Hepatocyte (in vitro differentiated cells): Measurements from ENCODE around the gene C11orf24. TPM values are rescaled to one million over a fixed set of nuclear protein-coding genes. Genes with fewer than 3 reads are reported as not detected.
A peak's percentile ranks its signal among the peaks of the same experiment; 100 is the strongest.

Experiments
- DNase-seq: peaks from one replicate; pipeline ENCODE4 v3.0.0-alpha.2; 2016; ENCODE audit warnings: low spot score
- H2AFZ ChIP-seq: fragments of 200-600 bp; sonication (generic); 2 replicates; pipeline ENCODE4 v1.6.0; 2016; ENCODE audit warnings: antibody characterized with exemption, mild to moderate bottlenecking
- H3K27ac ChIP-seq: fragments of 200-600 bp; sonication (generic); 2 replicates; pipeline ENCODE4 v1.5.1; 2016; ENCODE audit warnings: mild to moderate bottlenecking
- H3K27me3 ChIP-seq: fragments of 200-600 bp; sonication (generic); 2 replicates; pipeline ENCODE4 v1.6.1; 2016
- H3K36me3 ChIP-seq: fragments of 200-600 bp; sonication (generic); replicated peaks from 2 replicates; pipeline ENCODE4 v1.5.1; 2016; ENCODE audit warnings: low read depth; ENCODE audit not compliant: insufficient read depth
- H3K4me1 ChIP-seq: fragments of 200-600 bp; sonication (generic); 2 replicates; pipeline ENCODE4 v1.5.1; 2016; ENCODE audit warnings: mild to moderate bottlenecking, moderate library complexity; ENCODE audit not compliant: insufficient read depth
- H3K4me2 ChIP-seq: fragments of 200-600 bp; sonication (generic); 2 replicates; pipeline ENCODE4 v1.6.0; 2016
- H3K4me3 ChIP-seq: fragments of 200-600 bp; sonication (generic); 2 replicates; pipeline ENCODE4 v1.5.1; 2016; ENCODE audit warnings: mild to moderate bottlenecking
- H3K79me2 ChIP-seq: fragments of 200-600 bp; sonication (generic); 2 replicates; pipeline ENCODE4 v1.6.0; 2017; ENCODE audit warnings: mild to moderate bottlenecking
- H3K9me2 ChIP-seq: fragments of 200-600 bp; sonication (generic); replicated peaks from 2 replicates; pipeline ENCODE4 v1.6.0; 2017; ENCODE audit warnings: mild to moderate bottlenecking; ENCODE audit not compliant: insufficient read depth
- H3K9me3 ChIP-seq: fragments of 200-600 bp; sonication (generic); 2 replicates; pipeline ENCODE4 v1.5.1; 2016; ENCODE audit warnings: low read depth, mild to moderate bottlenecking
- H4K20me1 ChIP-seq: fragments of 200-600 bp; sonication (generic); 2 replicates; pipeline ENCODE4 v1.6.0; 2016; ENCODE audit warnings: mild to moderate bottlenecking; ENCODE audit not compliant: insufficient read depth, poor library complexity, severe bottlenecking
- CTCF ChIP-seq: fragments of 200-600 bp; sonication (generic); IDR thresholded peaks from 2 replicates; pipeline ENCODE4 v1.5.1; 2016; ENCODE audit warnings: antibody characterized with exemption, mild to moderate bottlenecking; ENCODE audit not compliant: poor library complexity
- EZH2 ChIP-seq: fragments of 200-600 bp; sonication (generic); IDR thresholded peaks from 2 replicates; pipeline ENCODE4 v1.6.1; 2016; ENCODE audit warnings: antibody characterized with exemption, mild to moderate bottlenecking, borderline replicate concordance
- EZH2phosphoT487 ChIP-seq: fragments of 200-600 bp; sonication (generic); IDR thresholded peaks from one replicate; pipeline ENCODE4 v1.6.1; 2018; ENCODE audit warnings: antibody characterized with exemption, mild to moderate bottlenecking, low read depth, moderate library complexity; ENCODE audit not compliant: unreplicated experiment, severe bottlenecking
- WGBS: methylation state at CpG from one replicate; pipeline ENCODE4 v1.1.6; 2016; ENCODE audit warnings: low lambda C conversion rate; ENCODE audit errors: missing lambda C conversion rate; 5-methylcytosine and 5-hydroxymethylcytosine counted together
- polyA plus RNA-seq: library from polyadenylated mRNA; unstranded; fragments of >200 nt; fragmentation: Nextera tagmentation; extraction: Ambion mirVana; gene quantifications from 2 replicates; pipeline ENCODE4 v1.2.1, GENCODE V29; 2016
- total RNA-seq: library from RNA; depleted of rRNA; stranded (reverse); fragments of >200 nt; gene quantifications from 2 replicates; pipeline ENCODE4 v1.2.3, GENCODE V29; 2014

C11orf24 gene
- total RNA-seq (42.8 and 55.6 TPM in 2 replicates), polyA plus RNA-seq (76.2 TPM in 2 replicates)

GRCh38 chr11:68271781-68272608 lies at the start of gene C11orf24:
Gene C11orf24 (minus strand): TSS chr11:68271973. CDS start chr11:68263767, 8,206 bp downstream.
- no peaks in the 10 kb centered on the region for H3K36me3 ChIP-seq
- H3K9me2 ChIP-seq = no peaks in the 10 kb centered on the region
- DNase-seq = peak; percentile 99
- peaks cover 50% of the 10 kb centered on the region for H3K79me2 ChIP-seq
- H3K4me3 ChIP-seq = peak within 1 kb of the TSS; percentile 90
- peak within 1 kb of the TSS; percentile 98 for H2AFZ ChIP-seq
- no peaks in the 10 kb centered on the region for H3K27me3 ChIP-seq
- TF ChIP-seq EZH2phosphoT487 (no peak), EZH2 (no peak), CTCF (no peak)
- H3K9me3 ChIP-seq = no peaks in the 10 kb centered on the region
- peak within 1 kb of the TSS; percentile 88 for H3K4me2 ChIP-seq
- H3K27ac ChIP-seq = peak within 1 kb of the TSS; percentile 100
- peaks cover 16% of the 10 kb centered on the region for H3K4me1 ChIP-seq
- H4K20me1 ChIP-seq = peaks cover 10% of the 10 kb centered on the region
- 1% methylated on average over 58 of the region's 71 CpGs for WGBS

GRCh38 chr11:68317147-68317785 lies 45.5 kb upstream of the C11orf24 start:
- H3K4me3 ChIP-seq = no peak overlapping the region
- H3K4me2 ChIP-seq = no peak overlapping the region
- peaks cover 91% of the 10 kb centered on the region for H3K79me2 ChIP-seq

GRCh38 chr11:68315171-68315920 lies 43.6 kb upstream of the C11orf24 start:
- 63% methylated on average over 19 of the region's 19 CpGs for WGBS
- H3K79me2 ChIP-seq = peaks cover 72% of the 10 kb centered on the region

More at GRCh38 chr11:68317147-68317785, 45.5 kb upstream of the C11orf24 start:
- TF ChIP-seq EZH2phosphoT487 (no peak), EZH2 (no peak), CTCF (no peak)
- Histone ChIP-seq H3K4me1 (peaks cover 24% of the 10 kb centered on the region), H3K9me3 (no peaks in the 10 kb centered on the region), H3K36me3 (no peaks in the 10 kb centered on the region), H4K20me1 (peaks cover 55% of the 10 kb centered on the region), H3K9me2 (no peaks in the 10 kb centered on the region), H3K27me3 (no peaks in the 10 kb centered on the region), H2AFZ (no peak overlapping the region), H3K27ac (no peak overlapping the region)
- no peak for DNase-seq
- WGBS = 85% methylated on average over 13 of the region's 15 CpGs

More at GRCh38 chr11:68315171-68315920, 43.6 kb upstream of the C11orf24 start:
- DNase-seq = peak; percentile 76
- peaks cover 40% of the 10 kb centered on the region for H4K20me1 ChIP-seq
- H2AFZ ChIP-seq = no peak overlapping the region
- peaks cover 28% of the 10 kb centered on the region for H3K4me1 ChIP-seq
- H3K36me3 ChIP-seq = no peaks in the 10 kb centered on the region
- peak overlapping the region; percentile 78 for H3K4me2 ChIP-seq
- H3K27me3 ChIP-seq = no peaks in the 10 kb centered on the region
- no peaks in the 10 kb centered on the region for H3K9me2 ChIP-seq
- H3K9me3 ChIP-seq = no peaks in the 10 kb centered on the region
- peak overlapping the region; percentile 93 for H3K27ac ChIP-seq
- no peak overlapping the region for H3K4me3 ChIP-seq
- TF ChIP-seq CTCF (no peak), EZH2phosphoT487 (no peak), EZH2 (no peak)
